AG09309 (cell line): ENCODE results near the gene ACAP2.

ENCODE experiments used
- DNase-seq: peaks from one replicate; pipeline ENCODE4 v3.0.0-alpha.2; 2010; ENCODE audit warnings: low read depth
- H3K4me3 ChIP-seq: 2 replicates; pipeline ENCODE4 v1.5.1; 2011; ENCODE audit warnings: mild to moderate bottlenecking, low read depth, low read length, moderate library complexity; ENCODE audit not compliant: control insufficient read depth
- TF ChIP-seq, protein P1 (sequence below): IDR thresholded peaks from 2 replicates; pipeline ENCODE4 v1.5.1; 2011; ENCODE audit warnings: mild to moderate bottlenecking, low read depth, low read length, inconsistent platforms; ENCODE audit not compliant: insufficient read depth, control insufficient read depth; ENCODE audit errors: missing control alignments

The ACAP2 gene

DNA sequence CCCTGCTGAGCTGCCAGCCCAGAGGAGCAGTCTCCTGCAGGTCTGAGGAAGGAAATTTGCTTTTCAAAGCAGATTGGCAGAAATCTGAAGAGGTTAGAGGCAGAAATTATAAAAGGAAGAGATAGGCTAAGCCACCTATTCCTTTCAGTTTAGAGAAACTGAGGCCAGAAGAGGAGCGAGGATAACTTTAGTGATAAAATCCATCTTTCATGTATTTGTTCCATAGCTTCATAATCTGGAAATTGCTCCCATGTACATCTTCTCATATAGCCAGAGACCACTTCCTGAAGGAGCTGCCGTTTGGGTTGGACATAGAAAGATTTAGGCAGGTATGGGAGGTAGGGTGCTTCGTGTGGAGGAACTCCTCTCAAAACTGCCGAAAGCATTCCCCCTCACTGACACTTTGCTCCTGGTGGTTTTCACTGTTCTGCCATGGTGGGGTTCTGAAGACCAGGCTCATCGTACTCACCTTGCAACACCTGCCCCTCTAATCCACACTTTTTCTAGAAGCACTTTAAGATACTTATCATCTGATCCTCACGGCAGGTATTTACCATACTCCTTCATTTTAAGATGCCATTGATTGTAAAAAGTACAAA lies 670 bp upstream of the ACAP2 start:
- H3K4me3 ChIP-seq = 0 out of 2 replicates have a peak overlapping the region, but pooled peaks have one; percentile 1
- DNase-seq = no peak
- TF ChIP-seq, protein P1, sequence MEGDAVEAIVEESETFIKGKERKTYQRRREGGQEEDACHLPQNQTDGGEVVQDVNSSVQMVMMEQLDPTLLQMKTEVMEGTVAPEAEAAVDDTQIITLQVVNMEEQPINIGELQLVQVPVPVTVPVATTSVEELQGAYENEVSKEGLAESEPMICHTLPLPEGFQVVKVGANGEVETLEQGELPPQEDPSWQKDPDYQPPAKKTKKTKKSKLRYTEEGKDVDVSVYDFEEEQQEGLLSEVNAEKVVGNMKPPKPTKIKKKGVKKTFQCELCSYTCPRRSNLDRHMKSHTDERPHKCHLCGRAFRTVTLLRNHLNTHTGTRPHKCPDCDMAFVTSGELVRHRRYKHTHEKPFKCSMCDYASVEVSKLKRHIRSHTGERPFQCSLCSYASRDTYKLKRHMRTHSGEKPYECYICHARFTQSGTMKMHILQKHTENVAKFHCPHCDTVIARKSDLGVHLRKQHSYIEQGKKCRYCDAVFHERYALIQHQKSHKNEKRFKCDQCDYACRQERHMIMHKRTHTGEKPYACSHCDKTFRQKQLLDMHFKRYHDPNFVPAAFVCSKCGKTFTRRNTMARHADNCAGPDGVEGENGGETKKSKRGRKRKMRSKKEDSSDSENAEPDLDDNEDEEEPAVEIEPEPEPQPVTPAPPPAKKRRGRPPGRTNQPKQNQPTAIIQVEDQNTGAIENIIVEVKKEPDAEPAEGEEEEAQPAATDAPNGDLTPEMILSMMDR = no peak

DNA sequence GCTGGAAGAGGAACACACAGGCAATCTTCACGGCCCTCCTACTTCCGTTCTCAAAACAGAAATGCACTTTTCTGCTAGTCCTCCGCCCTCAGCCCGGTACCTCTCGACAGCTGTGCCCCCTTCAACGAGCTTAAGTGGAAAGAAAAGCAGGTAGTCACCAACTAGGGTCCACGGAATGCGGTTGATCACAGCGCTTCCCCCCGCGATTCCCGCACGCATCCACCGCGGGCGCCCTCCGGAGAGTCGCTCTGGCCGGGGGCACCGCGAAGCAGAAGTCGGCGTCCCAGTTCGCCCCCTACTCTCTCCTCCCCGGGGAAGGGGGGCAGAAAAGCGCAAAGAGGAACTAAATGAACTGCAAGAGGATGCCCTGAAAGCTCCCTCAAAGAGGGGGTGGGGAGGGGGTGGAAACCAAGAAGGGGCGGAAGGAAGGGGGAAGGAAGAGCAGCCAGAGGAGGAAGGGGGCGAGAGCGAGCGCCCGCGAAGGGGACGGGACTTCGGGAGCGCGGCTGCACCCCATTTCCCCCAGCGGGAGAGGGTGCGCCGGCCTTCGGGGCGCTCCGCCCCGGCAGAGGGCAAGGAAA lies 738 bp downstream of the ACAP2 start:
- H3K4me3 ChIP-seq = peak overlapping the region; percentile 85
- DNase-seq = no peak
- TF ChIP-seq, protein P1 = no peak

DNA sequence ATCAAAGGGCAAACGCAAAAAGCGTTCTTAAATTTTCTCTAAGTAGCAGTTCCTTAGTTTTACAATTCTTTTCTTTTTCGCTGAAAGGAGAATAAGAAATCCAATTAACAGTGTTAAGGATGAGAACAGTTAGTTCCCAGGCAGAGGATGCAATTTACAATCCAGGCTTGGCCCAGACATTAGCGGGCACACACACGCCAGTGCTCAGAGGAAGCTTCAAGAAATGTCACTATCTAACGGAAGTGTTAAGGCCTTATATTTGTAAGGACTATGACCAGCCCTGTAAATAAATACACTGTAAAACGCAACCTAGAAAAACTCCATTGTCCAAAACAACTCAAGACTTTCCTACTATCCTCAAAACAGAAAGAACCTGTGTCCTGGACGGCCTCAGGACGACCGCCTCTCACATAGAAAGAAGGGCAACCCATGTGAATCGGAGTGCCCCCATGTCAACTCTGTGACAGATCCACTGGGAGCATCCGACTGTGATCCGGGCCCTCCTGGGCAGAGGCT lies 1.3 kb downstream of the ACAP2 start:
- TF ChIP-seq, protein P1 = no peak
- H3K4me3 ChIP-seq = peak overlapping the region; percentile 85
- DNase-seq = no peak

DNA sequence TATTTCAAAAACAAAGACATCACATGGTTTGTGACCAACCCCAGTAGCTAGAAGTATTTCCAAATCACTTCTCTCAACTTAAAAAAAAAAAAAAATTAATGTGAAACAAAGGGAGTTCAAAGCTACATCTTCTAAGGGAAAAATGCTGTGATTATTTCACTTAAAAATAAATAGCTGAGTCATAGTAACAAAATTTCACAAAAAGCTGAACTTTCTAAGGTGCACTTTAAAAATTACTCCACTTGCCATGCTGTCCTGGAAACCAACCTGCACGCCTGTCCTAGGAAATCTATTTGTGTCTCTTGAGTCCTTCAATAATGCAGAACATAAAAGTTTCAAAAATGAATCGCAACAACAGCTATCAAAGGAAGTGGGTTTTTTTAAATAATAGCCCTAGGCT lies 1.8 kb downstream of the ACAP2 start:
- TF ChIP-seq, protein P1 = no peak
- peak overlapping the region; percentile 85 for H3K4me3 ChIP-seq
- DNase-seq = no peak

DNA sequence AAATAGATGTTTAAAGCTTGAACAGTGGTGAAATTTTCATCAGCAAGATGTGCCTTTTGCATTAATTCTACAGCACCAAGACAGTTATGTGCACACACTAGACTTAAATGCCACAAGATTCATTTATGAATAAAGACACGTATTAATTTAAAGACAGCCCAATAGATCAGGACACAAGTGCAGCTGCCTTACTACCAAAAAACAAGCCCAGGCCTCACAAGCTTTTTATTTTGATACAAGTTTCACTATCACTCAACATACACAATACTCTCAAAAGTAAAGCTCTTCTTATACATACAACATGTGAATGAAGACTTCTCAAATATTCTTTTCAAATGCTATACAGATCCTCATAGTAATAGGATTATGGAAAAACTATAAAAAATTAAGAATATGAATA lies 2.4 kb downstream of the ACAP2 start:
- TF ChIP-seq, protein P1 = no peak
- no peak for DNase-seq
- H3K4me3 ChIP-seq = no peak overlapping the region

DNA sequence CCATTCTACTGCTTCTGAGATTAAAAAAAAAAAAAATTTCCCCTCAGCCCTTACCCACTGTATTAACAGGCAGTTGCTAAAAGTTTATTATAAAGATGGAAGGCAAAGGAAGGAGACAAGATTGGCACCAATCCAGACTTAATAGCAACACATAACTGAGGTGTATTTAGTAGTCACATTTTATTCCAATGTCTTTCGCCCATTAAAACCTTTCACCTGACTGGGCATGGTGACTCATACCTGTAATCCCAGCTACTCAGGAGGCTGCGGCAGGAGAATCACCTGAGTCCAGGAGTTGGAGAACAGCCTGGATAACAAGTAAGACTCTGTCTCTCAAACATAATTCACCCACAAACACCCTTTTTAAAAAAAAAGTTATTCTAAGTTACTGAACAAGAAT lies 4.4 kb downstream of the ACAP2 start:
- DNase-seq = no peak
- no peak overlapping the region for H3K4me3 ChIP-seq
- TF ChIP-seq, protein P1 = no peak
